GM23248 (cell line): ENCODE results near the gene UST. TPM values are rescaled to one million over a fixed set of nuclear protein-coding genes. Genes with fewer than 3 reads are reported as not detected.

ENCODE experiments used
- DNase-seq: peaks from one replicate; pipeline ENCODE4 v3.0.0-alpha.2; 2015
- H2AFZ ChIP-seq: fragments of 200-600 bp; sonication (generic); 2 replicates; pipeline ENCODE4 v1.6.1; 2016; ENCODE audit warnings: antibody characterized with exemption
- H3F3A ChIP-seq: fragments of 200-600 bp; sonication (generic); 2 replicates; pipeline ENCODE4 v1.6.1; 2016; ENCODE audit warnings: mild to moderate bottlenecking, antibody characterized with exemption, mixed run types; ENCODE audit not compliant: insufficient read depth
- H3K27ac ChIP-seq: fragments of 200-600 bp; sonication (generic); 2 replicates; pipeline ENCODE4 v1.5.1; 2016; ENCODE audit warnings: mild to moderate bottlenecking
- H3K27me3 ChIP-seq: fragments of 200-600 bp; sonication (generic); replicated peaks from 2 replicates; pipeline ENCODE4 v1.6.1; 2016; ENCODE audit warnings: mild to moderate bottlenecking; ENCODE audit not compliant: insufficient read depth
- H3K36me3 ChIP-seq: fragments of 200-600 bp; sonication (generic); 2 replicates; pipeline ENCODE4 v1.6.1; 2016; ENCODE audit warnings: low read depth, mild to moderate bottlenecking
- H3K4me1 ChIP-seq: fragments of 200-600 bp; sonication (generic); 2 replicates; pipeline ENCODE4 v1.6.1; 2016; ENCODE audit warnings: mild to moderate bottlenecking; ENCODE audit not compliant: insufficient read depth
- H3K4me2 ChIP-seq: fragments of 200-600 bp; sonication (generic); one replicate; pipeline ENCODE4 v1.6.1; 2016; ENCODE audit warnings: mild to moderate bottlenecking; ENCODE audit not compliant: unreplicated experiment
- H3K4me3 ChIP-seq: fragments of 200-600 bp; sonication (generic); 2 replicates; pipeline ENCODE4 v1.5.1; 2016; ENCODE audit warnings: mild to moderate bottlenecking
- H3K79me2 ChIP-seq: fragments of 200-600 bp; sonication (generic); 2 replicates; pipeline ENCODE4 v1.6.1; 2016; ENCODE audit warnings: mild to moderate bottlenecking; ENCODE audit not compliant: insufficient read depth
- H3K9ac ChIP-seq: fragments of 200-600 bp; sonication (generic); 2 replicates; pipeline ENCODE4 v1.6.1; 2016; ENCODE audit warnings: mild to moderate bottlenecking
- H3K9me2 ChIP-seq: fragments of 200-600 bp; sonication (generic); 2 replicates; pipeline ENCODE4 v1.6.1; 2016; ENCODE audit warnings: mixed run types, mild to moderate bottlenecking, moderate library complexity; ENCODE audit not compliant: insufficient read depth
- H3K9me3 ChIP-seq: fragments of 200-600 bp; sonication (generic); one replicate; pipeline ENCODE4 v1.6.1; 2017; ENCODE audit warnings: low read depth
- H4K20me1 ChIP-seq: fragments of 200-600 bp; sonication (generic); 2 replicates; pipeline ENCODE4 v1.6.0; 2016; ENCODE audit not compliant: insufficient read depth
- EZH2 ChIP-seq: fragments of 200-600 bp; sonication (generic); IDR thresholded peaks from 2 replicates; pipeline ENCODE4 v1.6.1; 2018; ENCODE audit warnings: antibody characterized with exemption, mild to moderate bottlenecking; ENCODE audit not compliant: insufficient read depth, poor library complexity, severe bottlenecking
- EZH2phosphoT487 ChIP-seq: fragments of 200-600 bp; sonication (generic); IDR thresholded peaks from 2 replicates; pipeline ENCODE4 v1.6.1; 2018; ENCODE audit warnings: antibody characterized with exemption, moderate library complexity, mild to moderate bottlenecking, low read depth; ENCODE audit not compliant: insufficient read depth
- WGBS, 2 experiments: methylation state at CpG; one replicate each; pipeline ENCODE4 v1.1.6; 2015 to 2017; ENCODE audit warnings: low lambda C conversion rate in 2 of 2, low coverage in 1 of 2; ENCODE audit errors: missing lambda C conversion rate in 2 of 2; 5-methylcytosine and 5-hydroxymethylcytosine counted together
- in situ Hi-C: fragments of 300-500 bp; cut with MboI; formaldehyde crosslinking; loops from 2 replicates; pipeline ENCODE4 v1.15.0; 2020
- polyA plus RNA-seq: library from polyadenylated mRNA; unstranded; fragments of >200 nt; fragmentation: Nextera tagmentation; extraction: Ambion mirVana; gene quantifications from 2 replicates; pipeline ENCODE4 v1.2.1, GENCODE V29; 2016
- total RNA-seq: library from RNA; depleted of rRNA; stranded (reverse); fragments of >200 nt; shearing (Covaris generic); gene quantifications from 2 replicates; pipeline ENCODE4 v1.2.3, GENCODE V29; 2014

UST gene
- total and polyA plus RNA-seq, 2 experiments from 2014 or later, result 10.1 to 23.3 TPM

GRCh38 chr6:149079456-149079855 is 332.6 kb downstream of the UST start:
- TF ChIP-seq EZH2 (no peak), EZH2phosphoT487 (no peak)
- Histone ChIP-seq H4K20me1 (no peaks in the 10 kb centered on the region), H2AFZ (0 out of 2 replicates have a peak overlapping the region, but pooled peaks have one; percentile 11), H3K9ac (peak overlapping the region; percentile 35; the same call in 1 of the 2 replicates), H3K9me2 (no peaks in the 10 kb centered on the region), H3K27ac (peak overlapping the region; percentile 78), H3K36me3 (no peaks in the 10 kb centered on the region), H3K27me3 (no peaks in the 10 kb centered on the region), H3K4me1 (peaks cover 37% of the 10 kb centered on the region), H3K79me2 (no peaks in the 10 kb centered on the region), H3K9me3 (no peaks in the 10 kb centered on the region), H3K4me3 (no peak overlapping the region), H3F3A (peaks cover 32% of the 10 kb centered on the region), H3K4me2 (peak overlapping the region; percentile 66)
- in situ Hi-C loops, result no loop called here
- WGBS, 2 experiments, result 49 to 69% methylated on average over 2 of the region's 2 CpGs
- DNase-seq, result no peak

- WGBS, 2 experiments, result 5 to 12% methylated on average over 6 of the region's 6 CpGs
- in situ Hi-C loops, result no loop called here
- H3K4me2 ChIP-seq, result peak overlapping the region; percentile 66
- peak; percentile 78 for DNase-seq
- H2AFZ ChIP-seq, result peak overlapping the region; percentile 11
- no peaks in the 10 kb centered on the region for H3K9me3 ChIP-seq
- no peaks in the 10 kb centered on the region for H3K36me3 ChIP-seq
- H3K9me2 ChIP-seq, result no peaks in the 10 kb centered on the region
- peak overlapping the region; percentile 78 for H3K27ac ChIP-seq
- H4K20me1 ChIP-seq, result no peaks in the 10 kb centered on the region
- no peaks in the 10 kb centered on the region for H3K79me2 ChIP-seq
- H3K27me3 ChIP-seq, result no peaks in the 10 kb centered on the region
- H3K9ac ChIP-seq, result peak overlapping the region; percentile 35
- peaks cover 32% of the 10 kb centered on the region for H3F3A ChIP-seq
- H3K4me3 ChIP-seq, result no peak overlapping the region
- H3K4me1 ChIP-seq, result peaks cover 37% of the 10 kb centered on the region
- TF ChIP-seq EZH2phosphoT487, result no peak
- TF ChIP-seq EZH2, result no peak
Observed at GRCh38 chr6:149079911-149080491, 333.2 kb downstream of the UST start.

GRCh38 chr6:149080511-149080910 is 333.7 kb downstream of the UST start:
- Histone ChIP-seq H3K4me3 (no peak overlapping the region), H3K9me3 (no peaks in the 10 kb centered on the region), H3K27me3 (no peaks in the 10 kb centered on the region), H3K9me2 (no peaks in the 10 kb centered on the region), H4K20me1 (no peaks in the 10 kb centered on the region), H3K36me3 (no peaks in the 10 kb centered on the region), H3K9ac (peak overlapping the region; percentile 35), H2AFZ (peak overlapping the region; percentile 11), H3K4me2 (peak overlapping the region; percentile 66), H3K4me1 (peaks cover 37% of the 10 kb centered on the region), H3K79me2 (no peaks in the 10 kb centered on the region), H3K27ac (peak overlapping the region; percentile 78), H3F3A (peaks cover 32% of the 10 kb centered on the region)
- peak; percentile 72 for DNase-seq
- in situ Hi-C loops, result no loop called here
- TF ChIP-seq EZH2 (no peak), EZH2phosphoT487 (0 out of 2 replicates have a peak, but pooled peaks have one; percentile 53)
- WGBS, 2 experiments, result 11 to 19% methylated on average over 5 of the region's 5 CpGs

- Histone ChIP-seq H3K4me1 (peaks cover 32% of the 10 kb centered on the region), H3F3A (peaks cover 32% of the 10 kb centered on the region), H3K79me2 (no peaks in the 10 kb centered on the region), H2AFZ (no peak overlapping the region), H4K20me1 (no peaks in the 10 kb centered on the region), H3K27ac (peak overlapping the region; percentile 78), H3K4me2 (peak overlapping the region; percentile 66), H3K36me3 (no peaks in the 10 kb centered on the region), H3K27me3 (no peaks in the 10 kb centered on the region), H3K9me2 (no peaks in the 10 kb centered on the region), H3K9ac (no peak overlapping the region), H3K9me3 (no peaks in the 10 kb centered on the region), H3K4me3 (no peak overlapping the region)
- peak; percentile 27 for DNase-seq
- WGBS, 2 experiments, result 86 to 95% methylated on average over 1 of the region's 1 CpG
- TF ChIP-seq EZH2, result no peak
- TF ChIP-seq EZH2phosphoT487, result no peak
- in situ Hi-C loops, result no loop called here
Observed at GRCh38 chr6:149081281-149081680, 334.5 kb downstream of the UST start.
